HG02943 (cell line): Measurements from ENCODE around the gene MYLK.

Source experiments
- ATAC-seq: cut with Tn5 transposase; IDR thresholded peaks from one replicate; pipeline ENCODE4 v1.9.1; 2021; ENCODE audit warnings: mild to moderate bottlenecking, low read depth, moderate library complexity; ENCODE audit not compliant: unreplicated experiment

Gene MYLK

DNA sequence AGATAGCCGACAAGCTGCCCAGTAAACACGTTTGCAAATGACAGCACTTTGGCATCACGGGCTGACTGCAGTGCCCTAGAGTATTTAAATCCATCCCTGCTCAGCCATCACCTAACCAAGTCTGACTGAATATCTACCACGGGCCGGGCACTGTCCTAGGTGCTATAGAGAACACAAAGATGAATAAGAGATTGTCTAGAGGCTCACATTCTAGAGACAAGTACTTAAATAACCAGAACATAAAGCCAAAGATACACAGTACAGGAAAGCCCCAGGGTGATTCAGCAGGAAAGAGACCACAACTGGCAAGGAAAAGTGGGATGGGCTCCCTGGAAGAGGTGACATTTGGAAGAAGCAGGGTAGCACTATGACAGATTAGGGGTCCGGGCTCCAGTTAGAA lies 103.5 kb downstream of the MYLK start:
- ATAC-seq = no peak

DNA sequence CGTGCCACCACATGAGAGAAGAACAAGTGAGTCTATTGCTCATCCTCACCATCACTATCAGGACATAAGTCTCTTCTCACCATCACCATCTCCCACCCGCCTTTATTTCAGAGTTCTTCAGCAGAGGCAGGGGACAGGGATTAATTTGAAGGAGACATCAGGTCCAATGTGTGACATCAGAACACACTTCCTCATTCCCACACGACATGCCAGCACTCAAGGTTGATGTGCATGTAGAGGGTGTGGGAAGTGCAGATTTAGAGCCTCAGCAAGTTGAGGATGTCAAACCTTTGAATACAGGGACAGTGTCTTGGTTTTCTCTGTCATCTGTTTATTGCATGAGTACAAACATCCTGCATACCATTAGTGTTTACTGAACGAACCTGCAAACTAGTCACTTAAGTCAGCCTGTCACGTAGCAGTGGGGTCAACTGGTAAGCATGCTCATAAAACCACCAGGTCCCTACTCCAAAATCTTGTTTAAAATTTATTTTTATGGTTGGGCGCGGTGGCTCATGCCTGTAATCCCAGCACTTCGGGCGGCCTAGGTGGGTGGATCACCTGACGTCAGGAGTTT lies 104.4 kb downstream of the MYLK start:
- no peak for ATAC-seq

DNA sequence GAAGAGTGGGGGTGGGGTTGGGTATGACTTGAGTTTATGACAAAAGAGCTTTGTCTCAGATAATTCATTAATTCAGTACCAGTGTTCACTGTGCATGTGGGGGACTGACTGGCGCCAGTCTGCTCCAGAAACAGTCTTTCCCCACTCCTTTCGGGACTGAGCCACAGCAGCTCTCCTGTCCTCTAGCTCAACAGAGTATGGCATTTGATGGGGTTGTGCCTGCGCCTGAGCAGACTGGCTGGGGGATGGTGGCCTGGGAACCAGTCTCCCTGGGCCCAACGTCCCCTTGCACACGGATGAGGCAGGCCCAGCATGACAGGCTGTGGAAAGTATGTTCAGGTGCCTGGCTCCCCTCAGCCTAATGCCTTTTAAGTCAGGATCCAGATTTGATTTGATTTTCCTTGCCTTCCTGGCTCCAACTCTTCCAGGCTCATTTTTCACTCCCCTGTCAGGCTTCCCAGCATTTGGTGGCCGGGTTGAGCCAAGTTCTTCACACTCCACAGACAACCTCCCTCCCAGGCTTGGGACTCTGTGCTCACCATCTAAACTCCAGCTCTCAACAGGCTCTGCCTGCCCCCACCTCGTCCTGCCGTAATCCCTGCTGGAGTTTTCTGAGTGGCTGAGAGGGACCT lies 105.0 kb downstream of the MYLK start:
- no peak for ATAC-seq

DNA sequence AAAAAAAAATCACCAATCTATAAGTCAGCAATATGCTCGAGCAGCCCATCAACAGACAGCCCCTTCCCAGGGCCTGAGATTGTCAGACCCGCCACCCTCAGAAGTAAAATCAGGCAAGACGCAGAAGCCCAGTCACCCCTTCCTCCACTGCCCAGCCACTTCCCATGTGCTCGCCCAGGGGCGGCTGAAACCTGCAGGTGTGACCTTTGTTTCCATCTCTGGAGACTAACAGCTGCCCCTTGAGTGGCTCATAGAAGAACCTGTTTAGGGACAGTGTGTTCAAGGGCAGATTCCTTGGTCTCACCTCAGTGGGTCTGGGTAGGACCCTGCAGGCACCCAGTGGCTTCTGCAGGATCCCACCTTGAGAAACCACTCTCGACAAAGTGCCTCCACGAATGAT lies 105.6 kb downstream of the MYLK start:
- no peak for ATAC-seq

DNA sequence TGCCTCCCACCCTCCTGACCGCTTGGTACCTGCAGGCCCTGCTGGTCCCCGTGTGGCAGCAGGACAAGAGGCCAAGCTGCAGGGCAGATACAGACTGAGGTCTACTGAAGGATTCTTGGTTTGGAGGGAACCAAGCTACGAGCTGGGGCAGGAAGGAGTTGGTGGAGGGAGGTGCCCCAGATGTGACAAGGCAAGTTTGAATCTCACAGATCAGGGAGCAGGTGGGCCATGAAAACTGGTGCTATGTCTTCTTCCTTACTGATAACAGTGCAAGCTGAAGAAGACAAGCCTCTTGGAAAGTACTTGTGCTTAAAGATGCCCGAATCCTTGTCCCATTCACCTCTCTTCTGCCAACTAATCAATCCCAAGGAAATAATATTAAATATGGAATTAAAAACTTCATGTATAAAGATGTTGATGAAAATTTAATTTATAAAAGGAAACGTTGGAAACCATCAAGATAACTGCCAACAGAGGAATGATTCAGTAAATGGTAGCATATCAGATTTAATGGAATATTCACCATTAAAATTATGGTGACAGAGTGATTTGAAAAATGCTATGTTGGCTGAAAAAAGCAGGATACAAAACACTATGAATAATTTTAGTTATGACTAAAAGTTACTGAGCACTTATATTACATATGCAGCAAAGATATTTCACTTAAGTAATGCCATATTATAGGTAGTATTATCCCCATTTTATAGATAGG lies 107.9 kb downstream of the MYLK start:
- ATAC-seq = no peak

DNA sequence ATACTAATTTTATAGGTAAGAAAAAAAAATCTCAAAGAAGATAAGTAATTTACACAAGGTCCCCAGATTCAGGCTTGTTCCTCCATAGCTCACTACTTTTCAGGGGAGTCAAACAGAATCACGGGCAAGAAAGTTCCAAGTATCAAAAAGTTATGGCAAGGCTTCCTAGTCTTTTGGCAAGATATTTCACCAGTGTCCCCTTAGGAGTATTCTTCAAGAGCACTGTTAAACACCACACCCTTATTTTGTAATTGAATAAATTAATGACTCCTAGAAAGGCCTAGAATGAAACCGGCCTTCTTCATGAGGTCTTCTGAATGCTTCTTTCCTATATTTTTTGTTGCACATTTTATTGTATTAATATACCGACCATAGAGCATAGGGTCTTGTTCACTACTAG lies 109.7 kb downstream of the MYLK start:
- no peak for ATAC-seq

DNA sequence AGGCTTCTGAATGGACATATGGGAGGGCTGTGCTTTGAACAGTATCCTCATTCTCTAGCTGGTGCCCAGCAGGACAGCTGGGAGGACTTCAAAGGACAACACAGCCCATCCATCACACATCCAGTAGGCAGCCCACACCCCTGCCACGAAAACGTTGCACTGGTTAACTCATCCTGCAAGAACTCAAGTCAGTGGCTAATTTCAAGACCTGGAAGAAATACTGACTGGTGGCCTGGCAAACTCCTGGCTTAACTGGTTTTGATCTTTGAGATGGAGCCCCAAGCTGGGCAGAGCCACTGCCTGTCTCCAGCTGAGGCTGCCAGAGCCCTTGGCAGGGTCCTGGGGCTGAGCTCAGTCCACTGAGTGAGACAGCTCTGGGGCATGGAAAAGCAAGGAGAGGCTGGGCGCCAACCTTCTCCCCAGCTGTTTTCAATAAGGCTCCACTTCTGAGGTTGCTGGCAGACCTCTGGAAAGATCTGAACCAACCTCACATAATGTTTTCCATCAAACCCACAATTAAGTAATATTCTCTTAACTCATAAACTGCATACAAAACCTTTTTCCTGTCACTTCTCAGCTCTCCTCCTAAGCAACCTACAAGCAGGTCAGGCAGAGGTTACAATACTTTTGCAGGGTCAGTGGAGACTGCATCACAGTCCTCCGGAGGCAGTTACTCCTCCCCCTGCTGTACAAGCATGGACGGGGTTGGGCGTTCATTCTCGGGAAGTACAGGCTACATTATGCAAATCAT lies 110.3 kb downstream of the MYLK start:
- ATAC-seq = no peak

DNA sequence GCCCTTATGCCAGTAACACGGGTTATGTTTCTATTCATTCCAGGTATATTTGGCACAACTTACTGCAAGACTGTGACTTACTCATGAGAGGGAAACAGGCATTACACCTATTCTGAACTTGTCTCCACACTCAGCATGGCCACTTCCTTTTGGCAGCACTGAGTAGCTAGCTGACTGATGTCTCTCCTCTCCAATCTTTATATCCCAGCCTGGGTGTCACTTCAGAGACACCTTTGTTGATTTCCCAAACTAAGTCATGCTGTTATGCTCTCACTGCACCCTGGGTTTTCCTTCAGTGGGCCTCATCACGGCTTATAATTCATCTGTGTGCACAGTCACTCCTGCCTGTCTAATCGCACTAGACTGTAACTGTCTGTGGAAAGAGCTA lies 114.8 kb downstream of the MYLK start:
- no peak for ATAC-seq

DNA sequence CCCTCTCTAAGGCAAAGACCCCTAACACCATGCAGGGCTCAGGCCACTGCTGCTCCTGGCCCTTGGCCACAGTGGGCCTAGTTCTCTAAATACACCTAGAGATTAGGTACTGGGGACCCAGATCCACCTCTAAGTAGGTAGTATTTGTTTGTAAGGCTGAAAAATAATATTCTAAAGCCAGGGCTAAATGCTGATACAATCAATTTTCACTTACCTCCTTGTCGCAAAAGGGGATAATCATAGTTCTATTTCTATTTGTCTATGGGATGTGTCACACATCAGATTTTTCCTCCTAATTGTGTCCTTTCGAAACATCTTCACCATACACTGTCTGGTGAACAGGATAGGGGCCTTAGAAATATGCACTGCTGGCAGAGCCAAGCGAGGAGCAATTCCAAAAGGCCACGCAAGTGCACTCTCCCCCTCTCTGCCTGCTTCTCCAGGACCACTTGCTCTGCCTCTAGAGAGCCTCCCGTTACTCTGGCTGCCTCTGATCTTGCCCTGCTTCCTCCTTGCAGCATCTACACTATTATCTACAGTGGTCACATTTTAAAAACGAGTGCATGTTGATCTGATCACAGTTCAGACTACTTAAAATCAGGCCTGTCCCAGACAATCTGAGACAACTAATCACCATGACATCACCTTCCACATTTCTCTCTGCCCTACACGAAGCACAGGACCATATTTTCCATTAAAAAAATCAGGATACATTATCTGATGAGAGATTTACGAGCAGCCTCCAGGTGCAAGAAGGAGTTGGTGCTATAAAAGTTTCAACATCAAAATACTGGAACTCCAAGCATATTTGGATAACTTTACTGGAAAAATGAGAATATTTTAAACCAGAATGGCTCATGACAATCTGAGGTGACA lies 115.4 kb downstream of the MYLK start:
- no peak for ATAC-seq

DNA sequence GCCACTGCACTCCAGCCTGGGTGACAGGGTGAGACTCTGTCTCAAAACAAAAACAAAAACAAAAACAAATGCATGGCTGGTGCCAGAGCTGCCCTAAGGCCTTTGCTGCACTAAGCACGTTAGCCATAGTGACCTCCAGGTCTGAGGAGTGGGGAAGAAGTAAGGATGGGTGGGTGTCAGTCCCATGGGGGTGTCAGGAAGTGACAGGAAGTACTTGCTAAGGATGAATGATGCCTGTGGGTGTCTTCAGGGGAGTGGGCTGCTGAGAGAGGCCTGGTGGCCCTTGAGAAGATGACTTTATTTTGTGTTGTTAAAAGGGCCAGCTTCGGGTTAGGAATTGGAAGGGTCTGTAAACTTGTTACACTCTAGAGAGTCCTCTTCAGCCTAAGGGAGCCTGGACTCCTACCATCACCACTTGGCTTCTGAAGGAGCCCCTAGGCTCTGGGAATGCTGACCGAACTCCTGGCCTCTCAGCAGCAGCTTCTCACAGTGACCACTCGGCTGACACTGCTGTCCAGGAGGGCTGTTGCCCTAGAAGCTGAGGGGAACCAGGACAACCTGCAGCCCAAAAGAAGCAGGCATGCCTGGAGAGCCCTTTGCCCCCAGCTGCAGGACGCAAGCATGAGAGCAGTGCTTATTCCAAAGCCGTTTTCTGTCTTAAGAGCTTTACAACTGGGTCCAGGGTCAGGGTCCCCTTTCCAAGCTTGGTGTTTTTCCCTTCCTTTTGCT lies 116.4 kb downstream of the MYLK start:
- ATAC-seq = no peak

DNA sequence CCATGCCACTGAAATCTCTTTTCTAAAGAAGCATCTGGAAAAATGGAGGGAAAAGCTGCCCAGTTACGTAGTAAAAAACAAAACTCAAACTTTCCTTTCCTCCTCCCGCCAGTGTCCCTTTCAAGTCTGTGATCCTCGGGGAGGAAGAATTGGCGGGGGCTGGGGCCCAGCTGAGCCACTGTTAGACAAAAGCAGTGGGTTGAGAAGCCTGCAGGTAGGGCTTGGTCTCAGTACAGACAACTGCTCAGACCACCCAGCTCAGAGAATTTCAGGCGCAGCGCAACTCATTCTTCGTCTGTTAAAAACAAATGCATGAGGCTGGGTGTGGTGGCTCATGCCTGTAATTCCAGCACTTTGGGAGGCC lies 117.1 kb downstream of the MYLK start:
- no peak for ATAC-seq

DNA sequence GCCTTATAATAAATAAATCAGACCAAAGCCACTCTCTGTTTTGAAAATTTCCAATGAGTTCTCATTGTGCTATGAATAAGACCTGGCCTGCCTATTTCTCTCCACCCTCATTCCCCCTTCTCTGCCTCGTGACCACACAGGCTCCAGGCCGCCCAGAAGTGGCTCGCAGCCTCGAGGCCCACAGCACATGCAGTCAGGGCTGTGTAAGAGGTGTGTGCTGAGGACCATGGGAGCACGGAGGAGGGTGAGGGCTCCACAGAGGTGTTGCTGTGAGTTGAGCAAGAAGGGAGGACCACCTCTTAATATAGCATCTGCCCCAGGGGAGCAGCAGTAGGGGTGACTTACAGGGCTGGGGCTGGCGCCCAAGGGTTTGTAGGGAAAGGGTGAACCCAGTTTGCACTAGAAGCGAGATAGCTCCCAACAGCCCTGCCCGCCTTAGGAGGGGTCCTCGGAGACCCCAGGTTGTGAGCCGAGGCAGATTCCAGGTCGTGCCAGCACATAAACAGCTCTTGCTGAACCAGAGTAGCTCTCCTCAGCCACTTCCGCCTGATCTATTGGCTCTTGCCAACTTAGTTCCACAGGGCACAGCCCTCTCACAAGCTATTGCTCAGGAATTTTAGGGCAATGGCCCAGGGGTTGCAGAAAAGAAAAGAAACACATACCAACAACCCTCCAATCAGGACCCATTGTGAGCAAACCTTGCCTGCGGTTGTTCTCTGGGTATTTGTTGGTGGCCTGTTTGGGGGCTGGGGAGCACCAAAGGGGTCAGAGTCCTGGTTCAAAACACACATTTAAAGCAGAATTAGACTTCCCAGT lies 117.7 kb downstream of the MYLK start:
- no peak for ATAC-seq

DNA sequence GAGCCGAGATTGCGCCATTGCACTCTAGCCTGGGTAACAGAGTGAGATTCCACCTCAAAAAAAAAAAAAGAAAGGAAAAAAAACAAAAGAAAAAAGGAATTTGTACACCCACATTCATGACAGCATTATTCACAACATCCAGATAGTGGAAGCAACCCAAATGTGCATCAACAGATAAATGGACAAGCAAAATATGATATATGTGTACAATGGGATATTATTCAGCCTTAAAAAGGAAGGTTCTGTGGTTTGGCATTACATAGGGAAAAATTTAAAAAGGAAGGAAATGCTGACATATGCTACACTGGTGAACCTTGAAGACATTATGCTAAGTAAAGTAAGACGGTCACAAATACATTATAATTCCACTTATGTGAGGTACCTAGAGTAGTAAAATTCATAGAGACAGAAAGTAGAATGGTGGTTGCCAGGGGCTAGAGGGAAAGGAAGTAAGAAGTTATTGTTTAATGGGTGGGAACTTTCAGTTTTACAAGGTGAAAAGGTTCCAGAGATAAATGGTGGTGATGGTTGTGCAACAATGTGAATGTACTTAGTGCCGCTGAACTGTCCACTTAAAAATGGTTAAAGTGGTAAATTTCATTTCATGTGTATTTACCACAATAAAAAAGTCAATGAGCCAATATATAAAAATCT lies 118.5 kb downstream of the MYLK start:
- no peak for ATAC-seq

DNA sequence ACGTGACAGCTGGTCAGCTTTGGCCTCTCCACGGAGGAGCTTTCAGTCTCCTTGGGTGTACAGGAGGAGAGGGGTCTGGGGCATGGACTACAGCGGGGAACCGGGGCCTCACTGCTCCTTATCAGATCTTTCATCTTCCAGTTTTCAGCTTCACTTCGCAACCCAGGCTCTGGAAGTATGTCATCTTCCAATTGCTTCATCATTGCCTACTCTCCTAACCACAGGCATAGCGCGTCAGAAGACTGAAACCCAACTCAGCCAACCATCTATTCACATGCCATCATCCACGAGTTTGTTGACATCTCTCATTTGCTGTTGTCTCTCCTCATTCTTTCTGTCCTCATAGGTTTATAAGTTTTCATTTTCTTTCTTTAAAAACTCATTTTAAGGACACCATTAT lies 119.5 kb downstream of the MYLK start:
- no peak for ATAC-seq

DNA sequence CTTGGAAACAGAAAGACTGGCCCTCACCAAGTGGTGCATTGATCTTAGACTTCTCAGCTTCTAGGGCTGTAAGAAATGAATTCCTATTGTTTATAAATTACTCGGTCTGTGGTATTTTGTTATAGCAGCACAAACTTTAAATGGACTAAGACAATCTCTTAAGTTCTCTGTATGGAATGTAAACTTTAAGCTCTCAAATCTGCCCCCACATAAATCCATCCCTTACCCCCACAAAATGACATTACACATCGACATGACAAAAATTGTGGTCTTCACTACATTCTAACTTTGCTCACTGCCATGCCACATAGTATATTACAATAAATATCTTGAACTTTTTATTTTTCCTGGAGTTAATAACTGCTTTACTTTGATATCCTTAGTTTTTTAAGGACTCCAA lies 121.3 kb downstream of the MYLK start:
- ATAC-seq = no peak

DNA sequence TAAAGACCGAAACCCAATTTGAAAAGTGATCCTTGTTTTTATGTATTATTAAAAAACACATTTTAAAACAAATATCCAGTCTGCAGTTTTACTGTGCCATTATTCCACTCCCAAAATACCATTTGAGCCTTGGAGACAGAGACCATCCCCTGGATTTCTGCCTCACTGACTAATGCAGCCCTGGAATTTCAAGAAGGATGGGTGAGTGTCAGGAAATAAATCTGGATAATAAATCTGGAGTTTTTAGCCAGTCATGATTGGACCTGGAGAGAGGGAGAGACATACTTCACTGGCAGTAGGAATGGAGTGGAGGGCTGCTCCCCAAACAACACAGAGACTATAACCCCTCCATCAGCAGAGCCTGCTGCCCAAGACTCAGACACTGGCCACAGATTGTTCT lies 123.3 kb downstream of the MYLK start:
- ATAC-seq = no peak

DNA sequence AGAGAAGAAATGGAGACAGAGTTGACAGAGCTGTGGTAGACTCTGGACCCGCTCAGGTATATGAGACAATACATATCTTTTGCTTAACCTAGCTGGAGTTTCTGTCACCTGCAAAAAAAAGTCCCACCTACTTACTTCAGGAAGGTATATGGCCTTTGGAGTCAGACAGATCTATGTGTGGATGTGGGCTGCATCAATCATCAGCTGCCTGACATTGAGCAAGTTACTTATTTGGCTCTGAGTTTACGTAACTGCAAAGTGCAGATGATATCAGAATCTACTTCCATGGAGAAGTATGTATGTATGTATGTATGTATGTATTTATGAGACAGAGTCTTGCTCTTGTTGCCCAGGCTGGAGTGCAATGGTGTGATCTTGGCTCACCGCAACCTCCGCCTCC lies 124.3 kb downstream of the MYLK start:
- no peak for ATAC-seq

DNA sequence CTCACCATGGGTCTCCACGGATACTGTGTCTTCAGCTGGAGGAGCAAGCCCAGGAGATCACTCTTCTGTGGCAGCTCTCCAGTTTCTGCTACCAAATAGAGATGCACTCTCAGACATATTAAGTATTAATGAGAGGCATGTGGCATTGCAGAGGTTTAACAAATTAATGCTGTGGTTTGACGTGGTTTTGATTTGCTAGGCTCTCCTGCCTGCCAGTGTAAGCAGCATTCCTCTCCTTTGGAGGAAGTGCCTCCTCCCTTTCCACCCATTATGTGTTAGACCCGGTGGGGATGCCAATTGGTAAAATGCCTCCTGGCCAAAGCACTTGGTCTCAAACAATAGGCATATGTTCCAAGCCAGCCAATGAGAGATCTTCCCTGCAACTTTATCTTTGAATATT lies 124.8 kb downstream of the MYLK start:
- ATAC-seq = no peak
